HUES64 (cell line): ENCODE results near the gene MAD2L2.
A peak's percentile ranks its signal among the peaks of the same experiment; 100 is the strongest.

Experiments used
- H3K27ac ChIP-seq: 2 replicates; pipeline ENCODE4 v1.7.0; 2013; ENCODE audit warnings: low read depth, low read length, inconsistent platforms
- H3K27me3 ChIP-seq: 2 replicates; pipeline ENCODE4 v1.6.1; 2013; ENCODE audit warnings: mild to moderate bottlenecking, low read length; ENCODE audit not compliant: insufficient read depth
- H3K36me3 ChIP-seq: 2 replicates; pipeline ENCODE4 v1.6.1; 2013; ENCODE audit warnings: mild to moderate bottlenecking, low read length; ENCODE audit not compliant: insufficient read depth
- H3K4me1 ChIP-seq: 2 replicates; pipeline ENCODE4 v1.6.1; 2013; ENCODE audit warnings: mild to moderate bottlenecking, low read length, moderate library complexity; ENCODE audit not compliant: insufficient read depth
- H3K4me3 ChIP-seq: 2 replicates; pipeline ENCODE4 v1.5.1; 2013; ENCODE audit warnings: mild to moderate bottlenecking, low read length, moderate library complexity
- H3K9ac ChIP-seq: 2 replicates; pipeline ENCODE4 v1.6.1; 2013; ENCODE audit warnings: mild to moderate bottlenecking, low read depth, low read length
- H3K9me3 ChIP-seq: 2 replicates; pipeline ENCODE4 v1.6.1; 2013; ENCODE audit warnings: low read depth, low read length; ENCODE audit not compliant: insufficient read depth
- WGBS: fragments of 150-250, 120-280 bp; methylation state at CpG from one replicate; pipeline ENCODE4 v1.1.7; 2013; ENCODE audit warnings: missing lambda C conversion rate; 5-methylcytosine and 5-hydroxymethylcytosine counted together

MAD2L2 gene

DNA sequence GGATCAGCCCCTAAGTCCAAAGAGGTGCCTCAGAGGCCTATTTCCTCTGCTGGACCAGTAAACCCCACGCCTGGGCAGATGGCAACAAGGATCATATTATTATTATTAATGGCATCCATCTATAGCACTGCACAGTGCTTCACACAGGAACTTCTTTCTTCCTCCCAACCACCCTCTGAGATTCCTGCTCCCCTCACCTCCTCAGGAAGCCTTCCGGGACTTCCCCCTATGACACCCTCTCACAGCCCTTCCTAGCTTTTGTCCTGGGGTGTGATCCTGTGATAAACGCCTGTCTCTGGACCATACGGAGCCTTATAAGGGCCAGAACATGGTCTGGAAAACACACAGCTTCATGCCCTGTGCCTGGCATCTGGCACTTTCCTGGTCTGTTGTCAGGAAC, 29.9 kb downstream of the MAD2L2 start:
- WGBS, result 83% methylated on average over 4 of the region's 4 CpGs
- no peaks in the 10 kb centered on the region for H3K9me3 ChIP-seq
- H3K36me3 ChIP-seq, result no peaks in the 10 kb centered on the region
- H3K27me3 ChIP-seq, result peaks cover 43% of the 10 kb centered on the region
- no peak overlapping the region for H3K27ac ChIP-seq
- no peak overlapping the region for H3K9ac ChIP-seq
- H3K4me3 ChIP-seq, result peak overlapping the region; percentile 43; the same call in 1 of the 2 replicates
- peaks cover 29% of the 10 kb centered on the region for H3K4me1 ChIP-seq

DNA sequence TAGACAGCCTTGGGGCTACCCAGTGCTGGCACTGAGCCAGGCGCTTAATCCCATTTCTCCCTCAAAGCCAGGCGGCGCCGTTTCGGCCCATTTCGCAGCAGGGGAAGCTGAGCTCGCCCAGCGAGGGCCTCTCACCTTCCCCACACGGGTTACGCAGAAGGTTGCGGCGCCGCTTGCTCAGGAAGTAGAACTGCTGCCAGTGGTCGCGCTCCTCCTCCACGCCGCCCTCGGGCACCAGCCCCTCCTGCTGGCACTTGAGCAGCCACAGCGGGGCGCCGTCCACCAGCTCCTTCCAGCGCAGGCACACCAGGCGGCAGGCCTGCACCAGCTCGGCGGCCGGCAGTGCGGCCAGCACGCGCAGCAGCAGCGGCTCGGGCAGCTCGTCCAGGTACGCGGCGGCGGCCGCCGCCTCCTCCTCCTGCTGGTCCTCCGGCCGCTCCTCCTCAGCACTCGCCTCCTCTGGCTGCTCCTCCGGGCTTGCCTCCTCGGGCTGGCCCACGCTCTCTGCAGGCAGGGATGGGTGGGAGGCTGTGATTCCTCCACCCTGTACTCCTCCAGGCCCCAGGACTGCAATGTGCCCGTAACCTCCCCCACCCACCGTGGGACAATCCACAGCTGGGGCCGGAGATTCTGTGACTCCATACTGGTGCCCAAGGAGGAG, 30.5 kb downstream of the MAD2L2 start:
- H3K9ac ChIP-seq, result no peak overlapping the region
- peaks cover 43% of the 10 kb centered on the region for H3K27me3 ChIP-seq
- 5% methylated on average over 47 of the region's 47 CpGs for WGBS
- no peaks in the 10 kb centered on the region for H3K9me3 ChIP-seq
- no peak overlapping the region; the same call in 1 of the 2 replicates for H3K27ac ChIP-seq
- H3K4me3 ChIP-seq, result peak overlapping the region; percentile 43
- peaks cover 28% of the 10 kb centered on the region for H3K4me1 ChIP-seq
- no peaks in the 10 kb centered on the region for H3K36me3 ChIP-seq

DNA sequence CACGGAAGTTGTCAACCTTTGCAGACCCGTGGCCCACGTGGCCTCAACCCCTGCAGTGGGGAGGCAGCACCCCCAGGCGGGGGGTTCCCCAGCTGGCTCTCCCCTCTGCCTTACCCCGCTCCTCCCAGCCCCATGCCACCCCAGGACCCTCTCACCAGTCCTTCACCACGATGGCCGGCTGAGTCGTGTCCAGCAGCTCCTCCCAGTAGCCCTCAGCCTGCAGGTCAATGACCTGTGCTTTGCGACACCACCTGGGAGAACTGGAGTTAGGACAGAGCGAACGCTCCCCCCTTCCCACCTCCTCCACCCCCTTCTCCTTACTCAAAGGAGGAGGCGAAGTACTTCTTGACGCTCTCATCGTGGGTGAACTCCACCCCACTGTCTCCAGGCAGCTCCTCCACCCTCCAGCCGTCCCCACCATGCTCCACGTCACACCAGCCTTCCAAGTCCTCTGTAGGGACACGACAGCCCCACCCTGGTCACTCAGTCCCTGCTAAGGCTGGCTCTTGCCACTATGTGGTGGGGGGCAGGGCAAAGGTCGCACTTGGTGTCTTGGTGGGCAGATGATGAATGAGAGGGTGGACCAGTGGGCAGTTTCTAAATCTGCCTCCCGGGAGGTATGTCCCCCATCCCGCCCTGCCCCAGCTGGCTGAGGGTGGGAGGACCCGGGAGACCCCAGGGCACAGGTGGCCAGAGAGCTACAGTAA, 31.2 kb downstream of the MAD2L2 start:
- Histone ChIP-seq H3K27me3 (peaks cover 43% of the 10 kb centered on the region), H3K36me3 (no peaks in the 10 kb centered on the region), H3K4me1 (peaks cover 26% of the 10 kb centered on the region), H3K4me3 (peak overlapping the region; percentile 43; the same call in 1 of the 2 replicates), H3K9ac (no peak overlapping the region), H3K9me3 (no peaks in the 10 kb centered on the region), H3K27ac (no peak overlapping the region; the same call in 1 of the 2 replicates)
- WGBS, result 30% methylated on average over 21 of the region's 21 CpGs

DNA sequence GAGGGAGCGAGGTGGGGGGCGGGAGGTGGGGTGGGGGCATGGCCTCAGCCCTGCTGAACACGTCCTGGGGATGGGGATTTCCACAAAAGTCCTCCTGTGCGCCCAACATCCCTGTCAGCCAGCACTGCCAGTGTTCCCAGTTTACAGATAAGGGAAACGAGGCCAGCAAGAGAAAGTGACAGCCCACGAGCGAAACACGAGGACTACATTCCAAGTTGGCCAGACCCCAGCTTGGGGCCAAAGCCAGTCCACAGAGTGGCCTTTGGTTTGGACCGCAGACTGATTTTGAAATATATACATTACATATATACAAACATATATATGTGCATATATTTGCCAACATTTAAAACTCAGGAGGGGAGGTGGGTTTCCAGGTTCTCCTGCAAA, 31.7 kb downstream of the MAD2L2 start:
- Histone ChIP-seq H3K9me3 (no peaks in the 10 kb centered on the region), H3K27ac (no peak overlapping the region), H3K36me3 (no peaks in the 10 kb centered on the region), H3K4me3 (no peak overlapping the region), H3K9ac (no peak overlapping the region), H3K4me1 (peaks cover 26% of the 10 kb centered on the region), H3K27me3 (peaks cover 43% of the 10 kb centered on the region)
- 20% methylated on average over 6 of the region's 9 CpGs for WGBS

DNA sequence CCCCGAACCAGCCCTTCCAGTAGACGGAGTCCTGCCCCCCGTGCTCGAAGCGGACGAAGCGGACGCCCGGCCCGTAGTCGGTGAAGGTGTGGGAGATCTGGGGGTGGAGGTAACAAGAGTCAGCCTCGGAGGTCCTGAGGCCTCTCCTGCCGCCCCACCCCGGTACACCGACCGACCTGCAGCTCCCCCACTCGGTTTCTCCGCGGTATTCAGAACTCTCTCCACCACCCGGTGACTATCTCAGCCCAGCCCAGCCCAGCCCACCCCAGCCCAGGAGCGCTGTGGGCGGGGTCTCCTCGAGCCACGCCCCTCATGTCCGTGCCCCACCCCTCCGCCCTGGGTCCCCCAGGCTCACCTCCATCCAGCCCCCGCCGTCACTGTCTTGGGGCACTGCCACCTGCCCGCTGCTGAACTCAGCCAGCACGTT, 32.2 kb downstream of the MAD2L2 start:
- Histone ChIP-seq H3K27me3 (peaks cover 39% of the 10 kb centered on the region), H3K27ac (no peak overlapping the region), H3K9me3 (no peaks in the 10 kb centered on the region), H3K9ac (peak overlapping the region; percentile 24; the same call in 1 of the 2 replicates), H3K4me1 (peaks cover 26% of the 10 kb centered on the region), H3K36me3 (no peaks in the 10 kb centered on the region), H3K4me3 (peak overlapping the region; percentile 42)
- 7% methylated on average over 30 of the region's 30 CpGs for WGBS

DNA sequence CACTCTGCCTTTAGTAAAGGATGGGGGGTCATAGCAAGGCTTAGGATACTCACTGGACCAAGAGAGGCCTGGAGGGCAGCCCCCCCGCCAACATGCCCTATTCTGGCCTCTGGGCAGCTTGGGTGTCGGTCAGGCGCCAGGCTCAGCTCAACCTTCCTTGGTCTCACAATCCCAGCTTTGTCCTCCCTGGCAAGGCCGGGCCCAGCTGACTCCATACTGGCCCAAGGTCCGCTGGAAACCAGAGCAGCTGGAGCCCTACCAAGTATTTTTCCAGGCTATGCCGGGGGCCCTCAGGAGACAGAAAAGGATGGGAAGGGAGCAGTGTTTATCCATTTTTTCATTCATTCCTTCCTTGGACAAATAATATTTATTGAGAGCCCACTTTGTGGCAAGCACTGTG, 32.9 kb downstream of the MAD2L2 start:
- Histone ChIP-seq H3K36me3 (no peaks in the 10 kb centered on the region), H3K9me3 (no peaks in the 10 kb centered on the region), H3K4me3 (no peak overlapping the region), H3K4me1 (peaks cover 21% of the 10 kb centered on the region), H3K9ac (no peak overlapping the region), H3K27ac (no peak overlapping the region), H3K27me3 (peaks cover 35% of the 10 kb centered on the region)
- WGBS, result 86% methylated on average over 6 of the region's 6 CpGs

DNA sequence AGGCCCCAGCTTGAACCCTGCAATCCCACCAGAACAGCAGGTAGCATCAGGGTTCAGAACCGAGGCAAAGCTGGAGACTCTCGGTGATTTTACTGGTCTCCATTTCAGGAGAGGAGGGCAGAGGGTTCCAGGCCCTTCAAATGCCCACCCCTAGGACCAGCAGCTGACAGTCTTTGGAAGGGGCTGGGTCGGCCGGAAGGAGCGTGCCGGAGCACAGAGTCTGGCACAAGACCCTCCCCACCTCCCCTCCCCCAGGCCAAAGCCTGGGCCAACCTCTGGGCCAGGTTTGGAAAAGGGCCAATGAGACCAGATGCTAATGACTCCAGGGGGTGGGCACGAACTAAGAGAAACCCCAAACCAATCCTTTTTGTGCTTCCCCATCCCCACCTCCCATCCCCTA, 33.6 kb downstream of the MAD2L2 start:
- Histone ChIP-seq H3K4me1 (peaks cover 16% of the 10 kb centered on the region), H3K27me3 (peaks cover 27% of the 10 kb centered on the region), H3K9me3 (no peaks in the 10 kb centered on the region), H3K9ac (no peak overlapping the region), H3K27ac (no peak overlapping the region), H3K4me3 (no peak overlapping the region), H3K36me3 (no peaks in the 10 kb centered on the region)
- 93% methylated on average over 7 of the region's 7 CpGs for WGBS

DNA sequence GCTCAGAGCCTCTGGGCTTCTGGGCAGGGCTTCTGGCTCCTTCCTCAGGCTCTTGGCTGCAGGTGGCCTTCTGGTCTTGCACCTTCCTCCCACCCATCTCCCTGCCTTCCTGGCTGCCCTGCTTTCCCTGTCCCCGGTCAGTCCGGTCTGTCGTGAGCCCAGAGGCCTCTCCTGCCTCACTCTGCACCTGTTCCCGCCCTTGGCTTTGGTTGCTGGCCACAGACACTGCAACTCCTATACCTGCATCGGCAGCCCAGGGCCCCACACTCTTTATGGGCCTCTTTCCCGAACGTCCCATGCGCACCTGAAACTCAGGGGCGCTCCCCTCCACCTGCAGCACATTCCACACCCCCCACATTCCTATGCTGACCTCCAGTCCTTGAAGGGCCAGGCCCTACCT, 34.6 kb downstream of the MAD2L2 start:
- Histone ChIP-seq H3K9me3 (no peaks in the 10 kb centered on the region), H3K27me3 (peaks cover 20% of the 10 kb centered on the region), H3K27ac (no peak overlapping the region), H3K36me3 (no peaks in the 10 kb centered on the region), H3K9ac (no peak overlapping the region), H3K4me1 (peaks cover 16% of the 10 kb centered on the region), H3K4me3 (no peak overlapping the region)
- 89% methylated on average over 9 of the region's 9 CpGs for WGBS

DNA sequence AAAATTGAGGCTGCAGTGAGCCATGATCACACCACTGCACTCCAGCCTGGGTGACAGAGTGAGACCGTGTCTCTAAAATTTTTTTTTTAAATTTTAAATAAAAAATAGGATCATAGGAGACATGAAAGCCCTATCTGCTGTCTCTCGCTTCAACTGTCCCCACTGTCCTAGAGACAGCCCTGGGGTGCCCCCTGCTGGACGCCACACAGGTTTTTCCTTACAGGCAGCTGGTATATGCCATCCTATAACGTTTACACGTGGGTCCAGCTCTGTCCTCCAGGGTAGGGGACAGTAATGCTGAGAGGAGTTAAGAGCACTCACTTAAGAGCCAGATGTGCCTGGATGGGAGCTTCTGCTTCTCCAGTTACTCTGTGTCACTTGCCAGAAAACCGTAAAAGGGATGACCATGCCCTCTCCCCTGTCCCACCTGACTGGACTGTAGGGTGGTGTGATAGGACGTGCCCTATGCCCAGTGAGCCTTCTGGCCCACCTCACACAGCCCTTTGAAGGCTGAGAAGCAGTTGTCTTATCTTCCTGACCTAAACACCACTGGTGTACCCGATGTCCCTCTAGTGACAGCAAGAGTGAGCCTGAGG, 35.2 kb downstream of the MAD2L2 start:
- Histone ChIP-seq H3K27ac (no peak overlapping the region), H3K9ac (no peak overlapping the region), H3K27me3 (peaks cover 14% of the 10 kb centered on the region), H3K9me3 (no peaks in the 10 kb centered on the region), H3K4me3 (no peak overlapping the region), H3K36me3 (no peaks in the 10 kb centered on the region), H3K4me1 (peaks cover 12% of the 10 kb centered on the region)
- 44% methylated on average over 7 of the region's 8 CpGs for WGBS

DNA sequence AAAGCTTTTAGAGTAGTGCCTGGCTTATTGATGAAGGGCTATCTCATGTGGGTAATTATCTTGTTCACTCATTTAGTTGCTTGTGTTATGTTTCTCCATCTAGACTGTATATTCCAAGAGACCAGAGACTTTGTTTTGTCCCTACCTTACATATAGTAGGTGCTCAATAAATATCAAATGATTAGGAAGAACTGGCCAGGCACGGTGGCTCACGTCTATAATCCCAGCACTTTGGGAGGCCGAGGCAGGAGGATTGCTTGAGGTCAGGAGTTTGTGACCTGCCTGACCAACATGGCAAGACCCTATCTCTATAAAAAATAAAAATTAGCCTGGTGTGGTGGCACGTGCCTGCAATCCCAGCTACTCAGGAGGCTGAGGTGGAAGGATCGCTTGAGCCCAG, 35.7 kb downstream of the MAD2L2 start:
- H3K27ac ChIP-seq, result no peak overlapping the region
- H3K9me3 ChIP-seq, result no peaks in the 10 kb centered on the region
- H3K4me1 ChIP-seq, result peaks cover 10% of the 10 kb centered on the region
- H3K9ac ChIP-seq, result no peak overlapping the region
- no peaks in the 10 kb centered on the region for H3K36me3 ChIP-seq
- WGBS, result 85% methylated on average over 5 of the region's 5 CpGs
- no peak overlapping the region for H3K4me3 ChIP-seq
- peaks cover 11% of the 10 kb centered on the region for H3K27me3 ChIP-seq

DNA sequence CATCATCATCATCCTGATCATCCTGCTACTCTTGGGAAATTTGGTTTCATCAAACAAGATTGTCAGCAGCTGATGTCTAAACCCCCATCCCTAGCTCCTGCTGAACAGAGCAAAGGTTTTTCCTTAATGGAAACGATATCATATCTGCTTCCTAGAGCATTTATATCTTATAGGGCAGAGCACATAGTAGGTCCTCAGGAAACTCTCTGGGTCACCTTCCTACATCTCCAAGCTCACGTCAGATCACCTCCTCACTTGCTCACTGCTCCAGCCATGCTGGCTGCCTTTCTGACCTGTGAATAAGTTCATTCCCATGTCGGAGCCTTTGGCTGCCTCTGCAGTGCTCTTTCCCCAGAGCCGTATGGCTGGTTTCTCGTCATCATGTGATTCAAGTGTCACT, 37.2 kb downstream of the MAD2L2 start:
- WGBS, result 80% methylated on average over 5 of the region's 5 CpGs
- H3K4me1 ChIP-seq, result peaks cover 5% of the 10 kb centered on the region

More for the DNA sequence above, 37.2 kb downstream of the MAD2L2 start:
- no peaks in the 10 kb centered on the region for H3K36me3 ChIP-seq
- H3K27me3 ChIP-seq, result no peaks in the 10 kb centered on the region
- H3K27ac ChIP-seq, result no peak overlapping the region
- no peak overlapping the region for H3K4me3 ChIP-seq
- no peak overlapping the region for H3K9ac ChIP-seq
- H3K9me3 ChIP-seq, result no peaks in the 10 kb centered on the region
